ENCODE measurements around the gene NLRP4. TPM values are rescaled to one million over a fixed set of nuclear protein-coding genes. Genes with fewer than 3 reads are reported as not detected.

Gene NLRP4
- total RNA-seq, 1 experiment from 2014 or later = 30.2 TPM

DNA sequence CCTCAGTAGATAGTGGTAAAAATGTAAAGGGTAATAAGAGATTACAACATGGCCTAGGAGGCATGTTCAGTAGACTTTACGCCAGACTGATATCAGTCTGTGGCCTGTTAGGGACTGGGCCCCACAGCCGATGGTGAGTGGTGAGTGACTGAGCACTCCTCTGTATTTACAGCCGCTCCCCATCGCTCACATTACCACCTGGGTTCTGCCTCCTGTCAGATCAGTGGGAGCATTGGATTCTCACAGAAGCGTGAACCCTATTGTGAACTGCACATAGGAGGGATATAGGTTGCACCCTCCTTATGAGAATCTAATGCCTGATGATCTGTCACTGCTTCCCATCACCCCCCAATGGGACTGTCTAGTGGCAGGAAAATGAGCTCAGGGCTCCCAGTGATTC, 22.4 kb upstream of the NLRP4 start:
- H3K9me3 ChIP-seq (ENCODE audit: low read length) = no peaks in the 10 kb centered on the region
- no peaks in the 10 kb centered on the region for H3K79me2 ChIP-seq (ENCODE audit: low read length)
- no peak for DNase-seq

DNA sequence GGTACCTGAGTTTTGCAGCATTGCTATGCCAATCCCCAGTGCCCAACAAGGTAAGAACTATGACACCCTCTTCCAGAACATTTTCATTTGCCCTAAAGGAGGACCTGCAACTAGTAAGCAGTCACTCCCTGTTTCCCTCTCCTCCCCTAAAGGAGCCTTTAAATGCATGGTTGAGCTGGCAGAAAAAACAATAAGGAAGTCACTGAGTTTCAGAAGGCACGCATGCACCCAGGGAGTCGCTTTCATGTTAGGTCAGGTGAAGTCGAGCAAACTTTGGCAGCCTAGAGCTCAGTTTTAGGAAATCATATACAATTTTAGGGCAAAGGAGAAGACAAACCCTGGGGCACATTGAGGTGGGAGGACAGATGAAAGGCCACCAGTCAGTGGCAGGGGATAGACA, 16.3 kb upstream of the NLRP4 start:
- Histone ChIP-seq H4K20me1 (ENCODE audit: insufficient read depth, low read depth, low read length) (no peaks in the 10 kb centered on the region), H3K27ac (ENCODE audit: low read length) (no peak overlapping the region), H3K4me1 (ENCODE audit: low read length) (peaks cover 28% of the 10 kb centered on the region), H3K4me3 (ENCODE audit: low read length) (no peak overlapping the region; the same call in 1 of the 2 replicates), H3K4me2 (ENCODE audit: low read depth, low read length, poor library complexity, severe bottlenecking) (peak overlapping the region; percentile 28), H3K79me2 (ENCODE audit: low read length) (no peaks in the 10 kb centered on the region), H3K9ac (ENCODE audit: low read length) (0 out of 2 replicates have a peak overlapping the region, but pooled peaks have one; percentile 1), H2AFZ (ENCODE audit: low read length) (no peak overlapping the region), H3K36me3 (ENCODE audit: insufficient read depth, low read length) (no peaks in the 10 kb centered on the region), H3K9me3 (ENCODE audit: low read length) (no peaks in the 10 kb centered on the region), H3K27me3 (ENCODE audit: low read length) (no peaks in the 10 kb centered on the region), H3K9me2 (replicated peaks; ENCODE audit: insufficient read depth, low read length) (no peaks in the 10 kb centered on the region)
- peak; percentile 49 for DNase-seq

More for the DNA sequence above, 22.4 kb upstream of the NLRP4 start:
- Histone ChIP-seq H2AFZ (ENCODE audit: low read length) (no peak overlapping the region), H3K36me3 (ENCODE audit: insufficient read depth, low read length) (no peaks in the 10 kb centered on the region), H3K9me2 (replicated peaks; ENCODE audit: insufficient read depth, low read length) (no peaks in the 10 kb centered on the region), H3K9ac (ENCODE audit: low read length) (no peak overlapping the region), H3K4me1 (ENCODE audit: low read length) (peaks cover 21% of the 10 kb centered on the region), H3K4me3 (ENCODE audit: low read length) (no peak overlapping the region), H3K27me3 (ENCODE audit: low read length) (no peaks in the 10 kb centered on the region), H3K4me2 (ENCODE audit: low read depth, low read length, poor library complexity, severe bottlenecking) (no peak overlapping the region), H4K20me1 (ENCODE audit: insufficient read depth, low read depth, low read length) (no peaks in the 10 kb centered on the region), H3K27ac (ENCODE audit: low read length) (no peak overlapping the region)

DNA sequence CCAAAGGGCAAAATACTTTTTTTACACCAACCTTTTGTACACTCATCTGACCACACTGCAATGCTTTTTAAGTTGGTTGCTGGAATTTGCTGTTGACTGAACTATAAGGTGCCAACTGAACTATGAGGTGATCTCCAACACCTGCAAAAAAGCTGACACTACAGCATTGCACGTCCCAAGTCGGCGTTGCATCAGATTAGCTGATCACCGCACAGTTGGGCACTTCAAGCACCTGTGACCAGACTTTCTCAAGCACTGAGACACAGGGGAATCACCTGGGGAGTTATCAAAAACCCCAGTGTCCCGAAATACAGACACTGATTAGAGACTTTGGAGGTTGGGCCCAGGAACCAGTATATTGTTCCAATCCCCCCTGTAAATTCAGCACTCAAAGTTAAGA, 5.7 kb upstream of the NLRP4 start:
- Histone ChIP-seq H3K9me2 (replicated peaks; ENCODE audit: insufficient read depth, low read length) (no peaks in the 10 kb centered on the region), H3K27ac (ENCODE audit: low read length) (no peak overlapping the region), H3K4me3 (ENCODE audit: low read length) (no peak overlapping the region), H3K4me2 (ENCODE audit: low read depth, low read length, poor library complexity, severe bottlenecking) (no peak overlapping the region), H3K4me1 (ENCODE audit: low read length) (0 out of 2 replicates have a peak, but pooled peaks cover 6% of the 10 kb centered on the region), H3K9me3 (ENCODE audit: low read length) (no peaks in the 10 kb centered on the region), H3K79me2 (ENCODE audit: low read length) (no peaks in the 10 kb centered on the region), H3K9ac (ENCODE audit: low read length) (no peak overlapping the region), H4K20me1 (ENCODE audit: insufficient read depth, low read depth, low read length) (no peaks in the 10 kb centered on the region), H3K36me3 (ENCODE audit: insufficient read depth, low read length) (no peaks in the 10 kb centered on the region), H3K27me3 (ENCODE audit: low read length) (no peaks in the 10 kb centered on the region), H2AFZ (ENCODE audit: low read length) (no peak overlapping the region)
- DNase-seq = no peak

DNA sequence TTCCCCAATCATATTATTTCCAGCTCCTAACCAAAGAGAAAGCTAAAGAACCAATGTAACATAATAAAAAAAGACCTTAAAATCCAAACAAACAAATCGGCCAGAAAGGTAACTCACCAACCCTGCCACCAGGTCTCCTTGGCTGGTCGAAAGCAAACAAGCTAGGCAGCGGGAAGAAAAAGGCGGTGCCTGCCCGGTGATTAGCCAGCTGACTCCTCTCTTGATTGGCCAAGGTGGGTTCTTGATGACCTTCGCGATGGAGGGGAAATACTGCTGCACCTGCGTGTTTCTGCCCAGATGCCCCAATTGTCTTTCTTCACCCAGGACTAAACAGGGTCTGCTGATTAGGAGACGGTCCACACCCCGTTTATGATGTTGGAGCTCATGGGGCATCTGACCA, 4.5 kb upstream of the NLRP4 start, which contains the start of gene NLRP11:
TSS of gene NLRP11 (minus strand) at position 154 of the 400 bp plus-strand sequence. CDS start 13,825 bp downstream, outside the sequence.
- Histone ChIP-seq H2AFZ (ENCODE audit: low read length) (no peak within 1 kb of the TSS), H3K9me2 (replicated peaks; ENCODE audit: insufficient read depth, low read length) (no peaks in the 10 kb centered on the region), H3K27me3 (ENCODE audit: low read length) (no peaks in the 10 kb centered on the region), H3K36me3 (ENCODE audit: insufficient read depth, low read length) (no peaks in the 10 kb centered on the region), H3K4me2 (ENCODE audit: low read depth, low read length, poor library complexity, severe bottlenecking) (no peak within 1 kb of the TSS), H3K4me1 (ENCODE audit: low read length) (0 out of 2 replicates have a peak, but pooled peaks cover 6% of the 10 kb centered on the region), H3K79me2 (ENCODE audit: low read length) (no peaks in the 10 kb centered on the region), H4K20me1 (ENCODE audit: insufficient read depth, low read depth, low read length) (no peaks in the 10 kb centered on the region), H3K27ac (ENCODE audit: low read length) (no peak within 1 kb of the TSS), H3K4me3 (ENCODE audit: low read length) (no peak within 1 kb of the TSS), H3K9me3 (ENCODE audit: low read length) (no peaks in the 10 kb centered on the region), H3K9ac (ENCODE audit: low read length) (no peak within 1 kb of the TSS)
- no peak for DNase-seq

DNA sequence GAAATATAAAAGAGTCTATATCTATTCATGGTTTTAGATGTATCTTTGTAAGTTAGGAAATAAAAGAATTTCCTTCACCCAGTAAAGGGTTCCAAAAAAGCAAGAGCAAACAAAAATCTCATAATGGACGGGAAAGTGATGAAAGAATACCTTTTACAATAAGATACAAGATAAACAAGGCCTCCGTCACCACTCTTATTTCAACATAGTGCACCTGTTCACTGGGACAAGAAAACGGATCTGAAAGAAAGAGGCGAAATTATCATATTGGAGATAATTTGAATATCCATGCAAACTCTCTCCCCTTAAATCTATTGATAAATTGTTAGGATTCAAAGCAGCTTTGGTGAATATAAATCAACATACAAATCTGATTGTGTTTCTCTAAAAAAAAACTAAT, 3.7 kb upstream of the NLRP4 start:
- Histone ChIP-seq H3K9me3 (ENCODE audit: low read length) (no peaks in the 10 kb centered on the region), H3K79me2 (ENCODE audit: low read length) (no peaks in the 10 kb centered on the region), H3K4me1 (ENCODE audit: low read length) (0 out of 2 replicates have a peak, but pooled peaks cover 6% of the 10 kb centered on the region), H2AFZ (ENCODE audit: low read length) (no peak overlapping the region), H3K27ac (ENCODE audit: low read length) (no peak overlapping the region), H4K20me1 (ENCODE audit: insufficient read depth, low read depth, low read length) (no peaks in the 10 kb centered on the region), H3K4me3 (ENCODE audit: low read length) (no peak overlapping the region), H3K9ac (ENCODE audit: low read length) (no peak overlapping the region), H3K4me2 (ENCODE audit: low read depth, low read length, poor library complexity, severe bottlenecking) (no peak overlapping the region), H3K9me2 (replicated peaks; ENCODE audit: insufficient read depth, low read length) (no peaks in the 10 kb centered on the region), H3K36me3 (ENCODE audit: insufficient read depth, low read length) (no peaks in the 10 kb centered on the region), H3K27me3 (ENCODE audit: low read length) (no peaks in the 10 kb centered on the region)
- no peak for DNase-seq

DNA sequence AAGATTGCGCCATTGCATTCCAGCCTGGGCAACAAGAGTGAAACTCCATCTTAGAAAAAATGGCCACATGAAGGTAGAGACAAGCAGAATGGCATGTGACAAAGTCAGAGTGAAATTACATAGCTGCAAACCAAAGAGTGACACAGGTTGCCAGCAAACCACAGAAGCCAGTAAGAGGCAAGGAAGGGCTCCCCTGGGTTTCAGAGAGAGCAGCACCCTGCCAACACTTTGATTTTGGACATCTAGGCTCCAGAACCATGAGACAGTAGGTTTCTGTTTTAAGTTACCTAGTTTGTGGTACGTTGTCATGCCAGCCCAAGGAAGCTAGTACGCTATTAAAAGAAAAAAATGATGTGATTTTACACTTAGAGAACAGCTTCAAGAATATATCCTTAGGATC, 1.9 kb downstream of the NLRP4 start:
- peaks cover 5% of the 10 kb centered on the region; the same call in 1 of the 2 replicates for H3K4me1 ChIP-seq (ENCODE audit: low read length)
- H3K27me3 ChIP-seq (ENCODE audit: low read length) = no peaks in the 10 kb centered on the region
- no peaks in the 10 kb centered on the region for H3K9me2 ChIP-seq (replicated peaks; ENCODE audit: insufficient read depth, low read length)
- H3K4me2 ChIP-seq (ENCODE audit: low read depth, low read length, poor library complexity, severe bottlenecking) = no peak overlapping the region
- H3K36me3 ChIP-seq (ENCODE audit: insufficient read depth, low read length) = no peaks in the 10 kb centered on the region
- H3K4me3 ChIP-seq (ENCODE audit: low read length) = no peak overlapping the region
- no peak overlapping the region for H3K27ac ChIP-seq (ENCODE audit: low read length)
- no peak overlapping the region for H3K9ac ChIP-seq (ENCODE audit: low read length)
- no peaks in the 10 kb centered on the region for H3K79me2 ChIP-seq (ENCODE audit: low read length)
- no peaks in the 10 kb centered on the region for H4K20me1 ChIP-seq (ENCODE audit: insufficient read depth, low read depth, low read length)
- H2AFZ ChIP-seq (ENCODE audit: low read length) = no peak overlapping the region
- DNase-seq = no peak
- H3K9me3 ChIP-seq (ENCODE audit: low read length) = no peaks in the 10 kb centered on the region

DNA sequence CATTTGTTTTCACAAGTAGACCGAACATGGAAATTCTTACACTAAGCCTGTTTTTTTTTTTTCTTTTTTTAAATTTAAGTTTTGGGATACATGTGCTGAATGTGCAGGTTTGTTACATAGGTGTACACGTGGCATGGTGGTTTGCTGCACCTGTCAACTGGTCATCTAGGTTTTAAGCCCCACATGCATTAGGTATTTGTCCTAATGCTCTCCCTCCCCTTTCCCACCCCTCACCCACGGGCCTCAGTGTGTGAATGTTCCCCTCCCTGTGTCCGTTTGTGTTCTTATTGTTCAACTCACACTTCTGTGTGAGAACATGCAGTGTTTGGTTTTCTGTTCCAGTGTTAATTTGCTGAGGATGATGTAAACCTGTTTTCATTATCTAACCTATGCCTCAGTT, 2.6 kb downstream of the NLRP4 start:
- Histone ChIP-seq H3K36me3 (ENCODE audit: insufficient read depth, low read length) (no peaks in the 10 kb centered on the region), H3K27ac (ENCODE audit: low read length) (no peak overlapping the region), H3K9ac (ENCODE audit: low read length) (no peak overlapping the region), H3K9me3 (ENCODE audit: low read length) (no peaks in the 10 kb centered on the region), H3K27me3 (ENCODE audit: low read length) (no peaks in the 10 kb centered on the region), H3K79me2 (ENCODE audit: low read length) (no peaks in the 10 kb centered on the region), H3K4me3 (ENCODE audit: low read length) (no peak overlapping the region), H3K4me2 (ENCODE audit: low read depth, low read length, poor library complexity, severe bottlenecking) (no peak overlapping the region), H3K9me2 (replicated peaks; ENCODE audit: insufficient read depth, low read length) (no peaks in the 10 kb centered on the region), H3K4me1 (ENCODE audit: low read length) (peaks cover 9% of the 10 kb centered on the region), H2AFZ (ENCODE audit: low read length) (no peak overlapping the region), H4K20me1 (ENCODE audit: insufficient read depth, low read depth, low read length) (no peaks in the 10 kb centered on the region)
- no peak for DNase-seq

DNA sequence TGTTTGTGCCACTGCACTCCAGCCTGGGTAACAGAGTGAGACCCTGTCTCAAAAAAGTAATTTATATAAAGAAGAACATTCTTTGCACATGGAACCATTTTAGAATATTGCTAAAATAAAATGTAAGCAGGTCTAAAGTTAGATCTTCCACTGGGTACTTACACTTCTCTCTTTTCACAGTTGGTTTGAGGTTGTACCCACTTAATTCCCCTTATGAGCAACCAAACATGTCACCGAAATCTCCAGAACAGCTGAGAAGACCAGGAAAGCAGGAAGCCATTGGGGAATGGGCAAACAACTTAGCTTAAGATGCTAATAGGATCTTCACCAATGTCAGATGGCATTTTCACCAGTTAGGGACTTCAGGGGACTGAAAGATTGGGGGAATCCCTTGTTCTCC, 18.8 kb downstream of the NLRP4 start:
- no peaks in the 10 kb centered on the region for H3K36me3 ChIP-seq (ENCODE audit: insufficient read depth, low read length)
- H4K20me1 ChIP-seq (ENCODE audit: insufficient read depth, low read depth, low read length) = no peaks in the 10 kb centered on the region; the same call in 1 of the 2 replicates
- H2AFZ ChIP-seq (ENCODE audit: low read length) = peak overlapping the region; percentile 74; the same call in 1 of the 2 replicates
- H3K27ac ChIP-seq (ENCODE audit: low read length) = peak overlapping the region; percentile 92
- no peaks in the 10 kb centered on the region for H3K9me2 ChIP-seq (replicated peaks; ENCODE audit: insufficient read depth, low read length)
- H3K4me1 ChIP-seq (ENCODE audit: low read length) = peaks cover 72% of the 10 kb centered on the region
- H3K79me2 ChIP-seq (ENCODE audit: low read length) = peaks cover 6% of the 10 kb centered on the region; the same call in 1 of the 2 replicates
- H3K27me3 ChIP-seq (ENCODE audit: low read length) = no peaks in the 10 kb centered on the region
- H3K4me3 ChIP-seq (ENCODE audit: low read length) = peak overlapping the region; percentile 22
- H3K9me3 ChIP-seq (ENCODE audit: low read length) = no peaks in the 10 kb centered on the region
- DNase-seq = peak; percentile 76
- peak overlapping the region; percentile 57 for H3K9ac ChIP-seq (ENCODE audit: low read length)
- H3K4me2 ChIP-seq (ENCODE audit: low read depth, low read length, poor library complexity, severe bottlenecking) = peak overlapping the region; percentile 56
